Brain microvascular endothelial cell (primary cell): ENCODE measurements around the gene CFAP74.

Experiments
- DNase-seq: peaks from one replicate; pipeline ENCODE4 v3.0.0-alpha.2; 2020
- H3K27ac ChIP-seq: fragments of 250-450 bp; sonication (Bioruptor Pico); 2 replicates; pipeline ENCODE4 v1.5.1; 2020; ENCODE audit warnings: mild to moderate bottlenecking, moderate library complexity
- H3K27me3 ChIP-seq: fragments of 250-450 bp; sonication (Bioruptor Pico); replicated peaks from 2 replicates; pipeline ENCODE4 v1.5.1; 2020; ENCODE audit warnings: mild to moderate bottlenecking
- H3K36me3 ChIP-seq: fragments of 250-450 bp; sonication (Bioruptor Pico); replicated peaks from 2 replicates; pipeline ENCODE4 v1.5.1; 2020; ENCODE audit warnings: mild to moderate bottlenecking
- H3K4me3 ChIP-seq: 2 replicates; pipeline ENCODE4 v1.5.1; 2011; ENCODE audit warnings: low read depth, mild to moderate bottlenecking, control low read depth, low read length, moderate library complexity
- in situ Hi-C: cut with HindIII; loops from 2 replicates; pipeline ENCODE4 v1.10.0; 2017; ENCODE audit warnings: low sequenced_read_pairs, low pct_ligation_motif_present
- TF ChIP-seq, protein P1 (sequence below): IDR thresholded peaks from 2 replicates; pipeline ENCODE4 v1.5.1; 2011; ENCODE audit warnings: low read depth, mild to moderate bottlenecking, moderate library complexity, low read length, control low read depth, inconsistent platforms; ENCODE audit errors: missing control alignments

Gene CFAP74

DNA sequence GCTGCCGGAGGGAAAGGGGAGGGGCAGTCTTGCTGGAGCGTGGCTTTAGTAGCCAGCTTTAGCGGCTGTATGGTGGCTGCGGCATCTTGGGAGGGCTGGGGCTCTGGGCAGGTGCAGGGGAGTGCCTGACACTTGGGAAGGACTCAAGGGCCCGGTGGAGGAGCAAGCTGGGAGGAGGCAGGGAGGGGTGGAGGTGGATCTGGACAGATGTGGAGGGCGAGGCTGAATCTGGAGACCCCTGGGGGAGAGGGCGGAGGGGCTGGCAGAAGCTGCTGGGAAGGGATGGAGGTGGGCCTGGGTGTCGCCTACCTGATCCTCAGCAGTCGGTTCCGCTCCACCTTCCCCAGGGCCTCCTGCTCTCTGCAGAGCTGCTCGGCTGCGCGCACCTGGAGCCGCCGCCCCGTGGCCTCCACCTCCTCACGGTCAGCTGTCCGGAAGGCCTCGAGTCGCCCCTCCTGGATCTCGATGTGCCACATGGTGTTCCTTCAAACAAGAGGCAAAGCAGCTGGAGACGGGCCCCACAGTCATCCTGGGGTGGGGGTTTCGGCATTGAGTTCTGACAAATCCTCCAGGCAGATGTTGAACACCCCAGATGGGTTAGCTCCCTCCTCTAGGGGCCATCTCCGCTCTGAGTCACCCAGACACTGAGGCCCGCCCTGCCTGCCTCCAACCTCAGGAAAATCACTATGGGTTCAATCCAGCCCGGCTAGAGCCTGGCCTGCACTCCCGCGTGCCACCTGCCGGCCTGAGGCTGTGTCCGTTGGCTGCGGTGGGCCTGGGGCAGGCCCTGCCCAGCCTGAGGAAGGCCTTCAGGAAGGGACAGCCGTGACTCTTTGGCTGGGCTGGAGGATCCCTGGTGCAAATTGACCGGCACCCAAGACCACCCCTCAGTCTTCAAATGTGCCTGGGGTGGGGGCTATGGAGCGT lies 29.6 kb downstream of the CFAP74 start:
- DNase-seq = no peak
- TF ChIP-seq, protein P1, sequence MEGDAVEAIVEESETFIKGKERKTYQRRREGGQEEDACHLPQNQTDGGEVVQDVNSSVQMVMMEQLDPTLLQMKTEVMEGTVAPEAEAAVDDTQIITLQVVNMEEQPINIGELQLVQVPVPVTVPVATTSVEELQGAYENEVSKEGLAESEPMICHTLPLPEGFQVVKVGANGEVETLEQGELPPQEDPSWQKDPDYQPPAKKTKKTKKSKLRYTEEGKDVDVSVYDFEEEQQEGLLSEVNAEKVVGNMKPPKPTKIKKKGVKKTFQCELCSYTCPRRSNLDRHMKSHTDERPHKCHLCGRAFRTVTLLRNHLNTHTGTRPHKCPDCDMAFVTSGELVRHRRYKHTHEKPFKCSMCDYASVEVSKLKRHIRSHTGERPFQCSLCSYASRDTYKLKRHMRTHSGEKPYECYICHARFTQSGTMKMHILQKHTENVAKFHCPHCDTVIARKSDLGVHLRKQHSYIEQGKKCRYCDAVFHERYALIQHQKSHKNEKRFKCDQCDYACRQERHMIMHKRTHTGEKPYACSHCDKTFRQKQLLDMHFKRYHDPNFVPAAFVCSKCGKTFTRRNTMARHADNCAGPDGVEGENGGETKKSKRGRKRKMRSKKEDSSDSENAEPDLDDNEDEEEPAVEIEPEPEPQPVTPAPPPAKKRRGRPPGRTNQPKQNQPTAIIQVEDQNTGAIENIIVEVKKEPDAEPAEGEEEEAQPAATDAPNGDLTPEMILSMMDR = no peak
- Histone ChIP-seq H3K27ac (no peak overlapping the region), H3K4me3 (no peak overlapping the region), H3K27me3 (no peaks in the 10 kb centered on the region), H3K36me3 (no peaks in the 10 kb centered on the region)
- in situ Hi-C loops = no loop called here

GRCh38 chr1:1972976-1973715 lies 30.4 kb downstream of the CFAP74 start:
- in situ Hi-C loops = no loop called here
- no peak for DNase-seq
- H3K27ac ChIP-seq = no peak overlapping the region
- TF ChIP-seq, protein P1 = no peak
- no peaks in the 10 kb centered on the region for H3K36me3 ChIP-seq
- no peaks in the 10 kb centered on the region for H3K27me3 ChIP-seq
- H3K4me3 ChIP-seq = no peak overlapping the region

DNA sequence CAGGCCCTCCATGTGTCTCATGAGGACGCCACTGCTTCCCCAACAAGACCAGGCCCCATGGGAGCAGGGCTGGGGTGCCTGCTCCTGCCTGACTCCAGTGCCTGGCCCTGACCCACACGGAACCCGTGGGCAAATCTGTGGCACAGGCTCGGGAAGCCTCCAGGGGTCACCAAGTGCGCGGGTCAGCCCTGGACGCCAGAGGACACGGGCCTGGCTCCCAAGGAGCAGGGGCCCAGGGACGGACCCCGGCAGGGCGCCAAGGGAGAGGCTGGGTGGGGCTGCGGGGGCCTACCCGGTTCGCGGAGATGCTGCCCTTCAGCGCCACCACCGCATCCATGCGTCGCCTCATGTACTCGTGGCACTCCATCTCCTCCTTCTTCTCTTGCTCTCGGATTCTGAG lies 31.9 kb downstream of the CFAP74 start:
- H3K27me3 ChIP-seq = no peaks in the 10 kb centered on the region
- no peak overlapping the region for H3K4me3 ChIP-seq
- in situ Hi-C loops = no loop called here
- no peak overlapping the region for H3K27ac ChIP-seq
- H3K36me3 ChIP-seq = no peaks in the 10 kb centered on the region
- TF ChIP-seq, protein P1 = no peak
- no peak for DNase-seq

- no peak overlapping the region for H3K27ac ChIP-seq
- in situ Hi-C loops = no loop called here
- no peaks in the 10 kb centered on the region for H3K27me3 ChIP-seq
- no peak overlapping the region for H3K4me3 ChIP-seq
- no peaks in the 10 kb centered on the region for H3K36me3 ChIP-seq
- DNase-seq = no peak
- TF ChIP-seq, protein P1 = no peak
Measured at GRCh38 chr1:1971017-1971416, 32.6 kb downstream of the CFAP74 start.

DNA sequence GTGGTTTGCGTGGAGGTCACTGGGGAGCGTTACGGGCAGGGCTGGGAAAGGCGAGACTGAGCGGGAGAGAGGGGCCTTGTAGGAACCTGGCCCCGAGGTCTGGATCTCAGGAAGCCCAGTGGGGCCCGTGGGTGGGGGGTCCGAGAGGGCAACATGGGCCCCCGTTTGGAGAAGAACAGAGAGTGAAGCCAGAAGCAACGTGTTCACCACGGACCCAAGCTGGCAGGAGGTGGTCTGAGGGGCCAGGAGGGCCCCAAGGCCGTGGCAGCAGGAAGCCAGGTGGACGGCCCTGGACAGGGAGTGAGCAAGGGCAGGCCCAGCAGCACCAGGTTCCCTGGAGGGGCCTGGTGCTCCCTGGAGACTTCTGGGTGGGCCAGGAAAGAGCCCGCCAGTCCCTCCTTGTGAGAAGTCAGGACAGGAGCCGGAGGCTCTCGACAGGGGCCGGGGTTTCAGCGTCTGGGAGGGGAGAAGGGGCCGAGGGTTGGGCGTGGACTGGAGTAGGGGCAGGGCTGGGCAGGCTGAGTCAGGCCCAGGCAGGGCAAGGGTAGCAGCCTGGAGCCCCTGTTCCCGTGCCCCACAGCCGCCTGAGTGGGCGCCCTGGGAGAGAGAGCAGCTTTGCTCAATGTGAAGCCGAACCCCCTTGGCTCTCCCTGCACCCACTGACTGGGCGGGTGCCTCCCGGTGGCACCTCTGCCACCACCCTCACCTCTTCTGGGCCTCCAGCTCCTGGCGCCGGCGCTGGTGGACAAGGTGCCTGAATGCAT lies 33.5 kb downstream of the CFAP74 start:
- no peaks in the 10 kb centered on the region for H3K36me3 ChIP-seq
- TF ChIP-seq, protein P1 = no peak
- no peak overlapping the region for H3K27ac ChIP-seq
- DNase-seq = no peak
- in situ Hi-C loops = no loop called here
- H3K27me3 ChIP-seq = no peaks in the 10 kb centered on the region
- no peak overlapping the region for H3K4me3 ChIP-seq
